ENCODE data around the gene EVA1B.
A peak's percentile ranks its signal among the peaks of the same experiment; 100 is the strongest.

The EVA1B gene

GRCh38 chr1:36323636-36324352, at the start of gene EVA1B:
Gene EVA1B (minus strand): TSS chr1:36323645. CDS start chr1:36323037, 608 bp downstream.
- no peak for DNase-seq

GRCh38 chr1:36372617-36373016, 49.2 kb upstream of the EVA1B start:
- DNase-seq = no peak

- DNase-seq = peak; percentile 37
Observed at GRCh38 chr1:36369061-36369861, 45.8 kb upstream of the EVA1B start.

- DNase-seq = no peak
Observed at GRCh38 chr1:36367798-36368197, 44.4 kb upstream of the EVA1B start.

- no peak for DNase-seq
Observed at GRCh38 chr1:36367066-36367465, 43.6 kb upstream of the EVA1B start.

- peak; percentile 43 for DNase-seq
Observed at GRCh38 chr1:36366091-36366661, 42.7 kb upstream of the EVA1B start.

- peak; percentile 94 for DNase-seq
Observed at GRCh38 chr1:36365381-36365780, 41.9 kb upstream of the EVA1B start.

GRCh38 chr1:36359911-36360550, 36.6 kb upstream of the EVA1B start:
- no peak for DNase-seq

- DNase-seq = no peak
Observed at GRCh38 chr1:36359383-36359782, 35.9 kb upstream of the EVA1B start.

GRCh38 chr1:36358514-36359084, 35.2 kb upstream of the EVA1B start:
- no peak for DNase-seq

GRCh38 chr1:36355811-36356210, 32.4 kb upstream of the EVA1B start:
- DNase-seq = no peak

- DNase-seq = no peak
Observed at GRCh38 chr1:36354486-36354885, 31.0 kb upstream of the EVA1B start.

- DNase-seq = peak; percentile 41
Observed at GRCh38 chr1:36352910-36353878, 29.7 kb upstream of the EVA1B start.

GRCh38 chr1:36352125-36352909, 28.9 kb upstream of the EVA1B start:
- no peak for DNase-seq

GRCh38 chr1:36351227-36351977, 28.0 kb upstream of the EVA1B start:
- peak; percentile 78 for DNase-seq

- DNase-seq = peak; percentile 68
Observed at GRCh38 chr1:36350659-36351226, 27.3 kb upstream of the EVA1B start.

GRCh38 chr1:36349839-36350238, 26.4 kb upstream of the EVA1B start:
- no peak for DNase-seq

- peak; percentile 96 for DNase-seq
Observed at GRCh38 chr1:36349241-36349671, 25.8 kb upstream of the EVA1B start.

- no peak for DNase-seq
Observed at GRCh38 chr1:36346741-36347370, 23.4 kb upstream of the EVA1B start.

Measured in MV-4-11 (cell line).